Ishikawa (cell line): ENCODE measurements around the gene AIPL1.

ENCODE experiments used
- CEBPB ChIP-seq: IDR thresholded peaks from 2 replicates; pipeline ENCODE4 v1.6.1; 2012
- CREB1 ChIP-seq: IDR thresholded peaks from 2 replicates; pipeline ENCODE4 v1.6.1; 2012; ENCODE audit warnings: low read depth
- EGR1 ChIP-seq: IDR thresholded peaks from 2 replicates; pipeline ENCODE4 v1.6.1; 2012
- EP300 ChIP-seq: IDR thresholded peaks from 2 replicates; pipeline ENCODE4 v1.6.1; 2012; ENCODE audit warnings: borderline replicate concordance
- FOXM1 ChIP-seq: IDR thresholded peaks from 2 replicates; pipeline ENCODE4 v1.6.1; 2012; ENCODE audit warnings: low read depth, borderline replicate concordance
- NFIC ChIP-seq: IDR thresholded peaks from 2 replicates; pipeline ENCODE4 v1.6.1; 2012
- RAD21 ChIP-seq: IDR thresholded peaks from 2 replicates; pipeline ENCODE4 v1.6.1; 2012; ENCODE audit warnings: low read depth
- TAF1 ChIP-seq: IDR thresholded peaks from 2 replicates; pipeline ENCODE4 v1.6.1; 2012; ENCODE audit warnings: low read depth, mild to moderate bottlenecking
- TCF12 ChIP-seq: IDR thresholded peaks from 2 replicates; pipeline ENCODE4 v1.6.1; 2012; ENCODE audit warnings: low read depth
- TEAD4 ChIP-seq: IDR thresholded peaks from 2 replicates; pipeline ENCODE4 v1.6.1; 2012
- YY1 ChIP-seq: IDR thresholded peaks from 2 replicates; pipeline ENCODE4 v1.6.1; 2012; ENCODE audit warnings: low read depth
- ZBTB7A ChIP-seq: IDR thresholded peaks from 2 replicates; pipeline ENCODE4 v1.6.1; 2012; ENCODE audit warnings: low read depth
- TF ChIP-seq, protein P1 (sequence below): IDR thresholded peaks from 2 replicates; pipeline ENCODE4 v1.6.1; 2012
- TF ChIP-seq, protein P2 (sequence below): IDR thresholded peaks from 2 replicates; pipeline ENCODE4 v1.6.1; 2012
- TF ChIP-seq, protein P3 (sequence below): IDR thresholded peaks from 2 replicates; pipeline ENCODE4 v1.6.1; 2012; ENCODE audit warnings: low read depth, mild to moderate bottlenecking

The AIPL1 gene, protein sequence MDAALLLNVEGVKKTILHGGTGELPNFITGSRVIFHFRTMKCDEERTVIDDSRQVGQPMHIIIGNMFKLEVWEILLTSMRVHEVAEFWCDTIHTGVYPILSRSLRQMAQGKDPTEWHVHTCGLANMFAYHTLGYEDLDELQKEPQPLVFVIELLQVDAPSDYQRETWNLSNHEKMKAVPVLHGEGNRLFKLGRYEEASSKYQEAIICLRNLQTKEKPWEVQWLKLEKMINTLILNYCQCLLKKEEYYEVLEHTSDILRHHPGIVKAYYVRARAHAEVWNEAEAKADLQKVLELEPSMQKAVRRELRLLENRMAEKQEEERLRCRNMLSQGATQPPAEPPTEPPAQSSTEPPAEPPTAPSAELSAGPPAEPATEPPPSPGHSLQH

DNA sequence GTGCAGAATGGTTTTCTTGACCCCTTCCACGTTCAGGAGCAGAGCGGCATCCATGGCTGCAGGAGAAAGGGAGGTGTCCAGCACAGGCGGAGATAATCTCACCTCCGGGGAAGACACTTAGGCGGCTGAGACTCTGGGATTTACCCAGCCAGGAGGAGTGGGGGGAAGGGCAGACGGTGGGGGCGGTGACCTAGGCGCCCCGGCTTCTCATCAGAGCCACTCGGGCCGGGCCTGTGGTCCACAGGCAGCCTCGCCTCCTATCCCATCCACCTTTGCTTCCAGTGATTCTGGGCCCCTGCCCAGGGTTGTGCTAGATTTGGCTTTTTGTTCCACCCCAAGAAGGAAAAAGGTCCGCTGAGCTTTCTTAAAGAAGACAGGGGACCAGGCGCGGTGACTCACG is at the start of gene AIPL1:
Gene AIPL1, minus strand, starts transcription at position 71 of the 400 bp plus-strand sequence. Its CDS starts 17 bp downstream, at position 54.
- TF ChIP-seq RAD21 (no peak), NFIC (no peak), CEBPB (no peak), EP300 (no peak), YY1 (no peak)
- TF ChIP-seq, protein P1, sequence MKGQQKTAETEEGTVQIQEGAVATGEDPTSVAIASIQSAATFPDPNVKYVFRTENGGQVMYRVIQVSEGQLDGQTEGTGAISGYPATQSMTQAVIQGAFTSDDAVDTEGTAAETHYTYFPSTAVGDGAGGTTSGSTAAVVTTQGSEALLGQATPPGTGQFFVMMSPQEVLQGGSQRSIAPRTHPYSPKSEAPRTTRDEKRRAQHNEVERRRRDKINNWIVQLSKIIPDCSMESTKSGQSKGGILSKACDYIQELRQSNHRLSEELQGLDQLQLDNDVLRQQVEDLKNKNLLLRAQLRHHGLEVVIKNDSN = no peak

DNA sequence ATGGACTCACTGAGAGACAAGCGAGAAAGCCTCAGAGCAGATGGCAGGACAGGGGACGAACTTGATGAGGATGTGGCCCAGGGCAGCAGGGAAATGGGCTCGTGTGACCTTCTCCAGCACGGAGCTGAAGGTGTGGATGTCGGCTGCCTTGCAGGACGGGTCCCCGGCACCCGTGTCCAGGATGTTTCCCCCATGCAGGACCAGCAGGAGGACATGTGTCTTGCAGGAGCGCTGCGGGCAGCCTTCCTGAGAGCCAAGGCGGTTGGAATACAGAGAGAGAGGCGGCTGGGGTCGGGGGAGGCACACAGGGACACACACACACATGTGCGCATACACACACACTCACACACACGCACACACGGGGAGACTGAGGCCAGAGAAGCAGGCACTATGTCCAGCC is 48.6 kb upstream of the AIPL1 start:
- TF ChIP-seq, protein P2, sequence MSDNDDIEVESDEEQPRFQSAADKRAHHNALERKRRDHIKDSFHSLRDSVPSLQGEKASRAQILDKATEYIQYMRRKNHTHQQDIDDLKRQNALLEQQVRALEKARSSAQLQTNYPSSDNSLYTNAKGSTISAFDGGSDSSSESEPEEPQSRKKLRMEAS = no peak
- TF ChIP-seq, protein P1 = no peak
- TF ChIP-seq ZBTB7A (no peak), YY1 (no peak), TCF12 (no peak), CREB1 (no peak)

DNA sequence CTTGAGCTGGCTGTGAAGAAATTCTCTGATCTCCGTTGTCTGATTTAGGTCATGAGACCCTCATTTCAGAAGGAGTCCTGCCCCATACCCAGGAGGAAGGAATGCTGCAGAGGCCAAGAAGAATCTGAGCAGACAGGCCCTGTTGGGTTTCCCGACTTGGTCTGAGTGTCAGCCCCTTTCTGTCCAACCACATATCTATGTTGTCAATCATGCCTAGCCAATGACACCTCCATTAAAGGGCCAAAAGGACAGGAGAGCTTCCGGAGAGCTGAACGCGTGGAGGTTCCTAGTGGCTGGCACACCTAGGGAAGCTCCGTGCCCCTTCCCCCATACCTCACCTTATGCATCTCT is 47.2 kb upstream of the AIPL1 start:
- no peak for TF ChIP-seq YY1
- no peak for TF ChIP-seq EGR1
- no peak for TF ChIP-seq NFIC
- no peak for TF ChIP-seq FOXM1

DNA sequence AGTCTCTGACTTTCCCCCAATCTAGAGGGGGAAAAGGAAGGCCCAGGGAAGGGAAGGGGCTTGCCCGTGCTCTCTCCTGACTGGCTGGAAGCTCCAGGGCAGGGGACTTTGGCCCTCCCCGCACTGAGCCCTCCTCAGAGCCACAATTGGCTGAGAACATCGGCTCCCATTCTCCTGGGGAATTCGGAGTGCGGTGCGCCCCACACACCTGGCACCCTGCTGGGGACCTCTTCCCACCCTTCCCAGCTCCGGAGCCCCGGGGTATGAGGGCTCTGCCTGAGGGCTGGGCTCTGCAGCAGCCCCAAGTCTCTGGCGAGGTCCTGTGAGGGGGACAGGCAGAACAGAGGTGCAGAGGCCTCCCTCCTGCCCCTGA is 45.4 kb upstream of the AIPL1 start:
- TF ChIP-seq EGR1 = no peak
- TF ChIP-seq ZBTB7A = no peak
- no peak for TF ChIP-seq TAF1
- no peak for TF ChIP-seq NFIC
- TF ChIP-seq, protein P1 = no peak
- no peak for TF ChIP-seq TEAD4
- no peak for TF ChIP-seq CEBPB
- TF ChIP-seq, protein P3, sequence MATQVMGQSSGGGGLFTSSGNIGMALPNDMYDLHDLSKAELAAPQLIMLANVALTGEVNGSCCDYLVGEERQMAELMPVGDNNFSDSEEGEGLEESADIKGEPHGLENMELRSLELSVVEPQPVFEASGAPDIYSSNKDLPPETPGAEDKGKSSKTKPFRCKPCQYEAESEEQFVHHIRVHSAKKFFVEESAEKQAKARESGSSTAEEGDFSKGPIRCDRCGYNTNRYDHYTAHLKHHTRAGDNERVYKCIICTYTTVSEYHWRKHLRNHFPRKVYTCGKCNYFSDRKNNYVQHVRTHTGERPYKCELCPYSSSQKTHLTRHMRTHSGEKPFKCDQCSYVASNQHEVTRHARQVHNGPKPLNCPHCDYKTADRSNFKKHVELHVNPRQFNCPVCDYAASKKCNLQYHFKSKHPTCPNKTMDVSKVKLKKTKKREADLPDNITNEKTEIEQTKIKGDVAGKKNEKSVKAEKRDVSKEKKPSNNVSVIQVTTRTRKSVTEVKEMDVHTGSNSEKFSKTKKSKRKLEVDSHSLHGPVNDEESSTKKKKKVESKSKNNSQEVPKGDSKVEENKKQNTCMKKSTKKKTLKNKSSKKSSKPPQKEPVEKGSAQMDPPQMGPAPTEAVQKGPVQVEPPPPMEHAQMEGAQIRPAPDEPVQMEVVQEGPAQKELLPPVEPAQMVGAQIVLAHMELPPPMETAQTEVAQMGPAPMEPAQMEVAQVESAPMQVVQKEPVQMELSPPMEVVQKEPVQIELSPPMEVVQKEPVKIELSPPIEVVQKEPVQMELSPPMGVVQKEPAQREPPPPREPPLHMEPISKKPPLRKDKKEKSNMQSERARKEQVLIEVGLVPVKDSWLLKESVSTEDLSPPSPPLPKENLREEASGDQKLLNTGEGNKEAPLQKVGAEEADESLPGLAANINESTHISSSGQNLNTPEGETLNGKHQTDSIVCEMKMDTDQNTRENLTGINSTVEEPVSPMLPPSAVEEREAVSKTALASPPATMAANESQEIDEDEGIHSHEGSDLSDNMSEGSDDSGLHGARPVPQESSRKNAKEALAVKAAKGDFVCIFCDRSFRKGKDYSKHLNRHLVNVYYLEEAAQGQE = no peak

DNA sequence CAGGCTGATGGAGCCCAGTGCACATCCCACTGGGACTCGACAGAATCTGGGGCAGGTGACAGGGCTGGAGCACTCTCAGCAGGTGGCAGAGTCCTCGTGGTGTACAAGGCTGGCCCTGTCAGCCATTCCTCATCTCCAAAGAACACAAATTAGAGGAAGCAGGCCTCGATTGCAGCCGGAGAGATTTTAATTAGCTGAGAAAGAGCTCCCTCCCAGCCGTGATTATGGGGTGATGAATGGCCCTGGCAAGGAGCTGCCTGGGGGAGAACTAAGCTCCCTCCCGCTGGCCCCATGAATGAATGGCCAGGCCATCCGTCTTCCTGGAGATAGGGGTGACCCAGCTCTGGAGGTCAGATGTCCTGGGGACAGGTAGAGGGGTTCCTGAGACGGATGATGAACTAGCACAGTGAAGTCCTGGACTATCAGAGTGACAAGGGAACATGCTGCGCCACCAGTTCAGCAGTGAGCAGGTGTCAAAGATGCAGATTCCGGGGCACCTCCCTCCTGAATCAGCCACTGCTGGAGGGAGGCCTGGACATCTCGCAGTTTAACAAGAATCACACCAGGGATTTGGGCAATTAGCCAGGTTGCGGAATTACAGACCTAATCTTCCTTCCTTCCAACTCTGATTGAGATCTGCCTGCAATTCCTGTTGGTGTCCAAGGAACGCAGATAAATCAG is 44.8 kb upstream of the AIPL1 start:
- TF ChIP-seq ZBTB7A = no peak
- TF ChIP-seq, protein P3 = no peak

DNA sequence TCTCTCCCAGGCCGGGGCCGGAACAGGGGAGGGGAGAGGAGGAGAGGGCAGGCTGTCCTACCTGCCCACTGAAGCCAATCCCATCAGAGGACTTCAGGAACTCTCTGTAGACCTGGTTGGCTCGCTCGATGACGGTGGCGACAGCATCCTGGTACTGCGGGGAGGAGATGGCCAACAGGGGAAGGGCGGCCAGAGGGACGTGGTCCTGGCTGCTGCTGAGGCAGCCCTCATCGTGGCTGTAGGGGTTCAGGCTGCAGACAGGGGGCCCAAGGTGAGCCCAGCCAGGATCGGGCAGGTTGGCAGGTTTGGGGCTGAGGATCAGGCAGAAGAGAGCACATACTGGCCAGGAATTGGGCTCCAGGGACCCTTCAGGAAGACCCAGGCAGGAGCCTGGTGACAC is 43.6 kb upstream of the AIPL1 start:
- TF ChIP-seq, protein P2 = no peak
- TF ChIP-seq CREB1 (no peak), EGR1 (no peak), FOXM1 (no peak), TCF12 (no peak), YY1 (no peak), TEAD4 (no peak), CEBPB (no peak)
- TF ChIP-seq, protein P3 = no peak
- TF ChIP-seq, protein P1 = no peak
